PFSK-1 (cell line): ENCODE measurements around the gene ASNSD1.

Source experiments
- FOXP2 ChIP-seq: optimal IDR thresholded peaks from 2 replicates; pipeline ENCODE3; 2011; ENCODE audit warnings: borderline replicate concordance, control low read depth, inconsistent platforms; ENCODE audit not compliant: insufficient read depth; ENCODE audit errors: extremely low read length, extremely low read depth
- POLR2AphosphoS5 ChIP-seq: IDR thresholded peaks from 2 replicates; pipeline ENCODE4 v1.6.1; 2012; ENCODE audit warnings: low read depth, mild to moderate bottlenecking, control low read depth, low read length, moderate library complexity
- SIN3A ChIP-seq: IDR thresholded peaks from 2 replicates; pipeline ENCODE4 v1.6.1; 2012; ENCODE audit warnings: mild to moderate bottlenecking, low read length, moderate library complexity, borderline replicate concordance; ENCODE audit not compliant: insufficient read depth
- TAF1 ChIP-seq: IDR thresholded peaks from 2 replicates; pipeline ENCODE4 v1.6.1; 2012; ENCODE audit warnings: low read length, control low read depth, borderline replicate concordance; ENCODE audit not compliant: insufficient read depth
- TF ChIP-seq, protein P1 (sequence below), 2 experiments: IDR thresholded peaks; 2 replicates each; pipeline versions ENCODE4 v1.6.1 to v1.8.0; 2011 to 2012; ENCODE audit warnings: low read depth in 2 of 2, low read length in 2 of 2, control low read depth in 1 of 2, inconsistent platforms in 1 of 2, mild to moderate bottlenecking in 1 of 2, moderate library complexity in 1 of 2; ENCODE audit not compliant: insufficient read depth in 1 of 2

Gene ASNSD1

DNA sequence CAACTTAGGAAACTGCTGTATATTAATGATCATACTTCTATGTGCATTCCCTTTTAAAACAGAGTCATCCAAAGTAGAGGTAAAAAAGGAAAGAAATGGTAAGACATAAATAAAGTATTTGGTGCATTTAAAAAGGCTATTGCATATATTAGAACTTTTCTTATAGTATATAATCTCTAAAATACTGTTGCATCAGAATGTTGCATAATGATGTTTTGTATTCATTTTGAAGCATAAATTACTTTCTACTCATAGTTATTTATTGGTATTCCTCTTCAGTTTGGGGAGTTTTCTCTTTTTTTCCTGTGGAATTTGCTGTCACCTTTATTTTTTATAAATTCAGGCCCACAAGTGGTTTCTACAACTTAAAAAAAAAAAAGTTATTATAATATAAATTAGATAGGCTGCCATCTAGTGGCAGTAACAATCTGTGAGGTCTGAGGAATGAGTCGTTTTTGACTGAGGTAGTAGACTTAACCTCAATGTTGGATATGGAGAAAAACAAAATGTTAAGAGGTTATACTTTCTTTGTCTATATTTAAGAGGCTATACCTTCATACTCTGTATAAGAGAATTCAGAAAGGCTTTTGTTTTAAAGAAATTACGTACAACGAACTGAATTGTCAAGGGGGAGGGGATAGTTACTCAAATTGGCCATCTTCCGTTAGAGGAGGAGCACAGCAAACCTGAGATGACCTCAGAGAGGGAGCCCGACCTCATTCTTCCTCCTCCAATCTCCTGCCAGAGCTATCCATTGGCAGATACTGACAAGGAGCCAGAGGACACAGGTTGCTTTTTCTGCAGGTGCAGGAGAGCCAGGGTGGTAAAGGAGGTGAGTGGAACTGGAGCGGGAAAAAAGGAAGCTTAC is 37.0 kb downstream of the ASNSD1 start:
- no peak for TF ChIP-seq POLR2AphosphoS5

GRCh38 chr2:189700681-189701080 is 39.4 kb downstream of the ASNSD1 start:
- TF ChIP-seq TAF1 (no peak), FOXP2 (no peak), POLR2AphosphoS5 (no peak), SIN3A (no peak)
- TF ChIP-seq, protein P1, sequence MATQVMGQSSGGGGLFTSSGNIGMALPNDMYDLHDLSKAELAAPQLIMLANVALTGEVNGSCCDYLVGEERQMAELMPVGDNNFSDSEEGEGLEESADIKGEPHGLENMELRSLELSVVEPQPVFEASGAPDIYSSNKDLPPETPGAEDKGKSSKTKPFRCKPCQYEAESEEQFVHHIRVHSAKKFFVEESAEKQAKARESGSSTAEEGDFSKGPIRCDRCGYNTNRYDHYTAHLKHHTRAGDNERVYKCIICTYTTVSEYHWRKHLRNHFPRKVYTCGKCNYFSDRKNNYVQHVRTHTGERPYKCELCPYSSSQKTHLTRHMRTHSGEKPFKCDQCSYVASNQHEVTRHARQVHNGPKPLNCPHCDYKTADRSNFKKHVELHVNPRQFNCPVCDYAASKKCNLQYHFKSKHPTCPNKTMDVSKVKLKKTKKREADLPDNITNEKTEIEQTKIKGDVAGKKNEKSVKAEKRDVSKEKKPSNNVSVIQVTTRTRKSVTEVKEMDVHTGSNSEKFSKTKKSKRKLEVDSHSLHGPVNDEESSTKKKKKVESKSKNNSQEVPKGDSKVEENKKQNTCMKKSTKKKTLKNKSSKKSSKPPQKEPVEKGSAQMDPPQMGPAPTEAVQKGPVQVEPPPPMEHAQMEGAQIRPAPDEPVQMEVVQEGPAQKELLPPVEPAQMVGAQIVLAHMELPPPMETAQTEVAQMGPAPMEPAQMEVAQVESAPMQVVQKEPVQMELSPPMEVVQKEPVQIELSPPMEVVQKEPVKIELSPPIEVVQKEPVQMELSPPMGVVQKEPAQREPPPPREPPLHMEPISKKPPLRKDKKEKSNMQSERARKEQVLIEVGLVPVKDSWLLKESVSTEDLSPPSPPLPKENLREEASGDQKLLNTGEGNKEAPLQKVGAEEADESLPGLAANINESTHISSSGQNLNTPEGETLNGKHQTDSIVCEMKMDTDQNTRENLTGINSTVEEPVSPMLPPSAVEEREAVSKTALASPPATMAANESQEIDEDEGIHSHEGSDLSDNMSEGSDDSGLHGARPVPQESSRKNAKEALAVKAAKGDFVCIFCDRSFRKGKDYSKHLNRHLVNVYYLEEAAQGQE (IDR thresholded peaks at IDR 0.05; ENCODE audit: insufficient read depth in 1 of 2, low read depth in 2 of 2, low read length in 2 of 2), result no peak

- TF ChIP-seq SIN3A, result no peak
- no peak for TF ChIP-seq POLR2AphosphoS5
- TF ChIP-seq, protein P1 (IDR thresholded peaks at IDR 0.05; ENCODE audit: insufficient read depth in 1 of 2, low read depth in 2 of 2, low read length in 2 of 2), result no peak
- TF ChIP-seq FOXP2, result no peak
These were observed 40.8 kb downstream of the ASNSD1 start for GRCh38 chr2:189702071-189702470.

- no peak for TF ChIP-seq FOXP2
- TF ChIP-seq, protein P1 (IDR thresholded peaks at IDR 0.05; ENCODE audit: insufficient read depth in 1 of 2, low read depth in 2 of 2, low read length in 2 of 2), result no peak
- no peak for TF ChIP-seq POLR2AphosphoS5
- TF ChIP-seq SIN3A, result no peak
- no peak for TF ChIP-seq TAF1
These were observed 48.4 kb downstream of the ASNSD1 start for GRCh38 chr2:189709501-189710221.

DNA sequence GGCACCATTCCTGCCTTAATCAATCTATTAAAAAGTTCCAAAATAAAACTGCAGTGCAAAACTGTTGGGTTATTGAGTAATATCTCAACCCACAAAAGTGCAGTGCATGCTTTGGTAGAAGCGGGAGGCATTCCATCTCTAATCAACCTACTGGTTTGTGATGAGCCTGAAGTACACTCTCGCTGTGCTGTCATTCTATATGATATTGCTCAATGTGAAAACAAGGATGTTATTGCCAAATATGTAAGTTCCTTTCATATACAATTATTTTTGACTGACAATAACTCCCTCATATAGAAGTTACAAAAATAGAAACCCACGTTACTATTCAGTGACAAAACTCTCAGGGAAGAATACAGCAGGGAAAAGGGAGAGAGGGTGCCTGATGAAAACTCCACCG is 58.3 kb downstream of the ASNSD1 start:
- TF ChIP-seq, protein P1 (IDR thresholded peaks at IDR 0.05; ENCODE audit: insufficient read depth in 1 of 2, low read depth in 2 of 2, low read length in 2 of 2), result no peak
- no peak for TF ChIP-seq TAF1
